Astrocyte (in vitro differentiated cells and primary cell): ENCODE data around the gene THEM5.
"Not testable (repeated sequence)": the region's sequence is repeated elsewhere in the genome, so short reads cannot be mapped to it uniquely, and the experiment has no call there.

Experiments used
- CTCF ChIP-seq: IDR thresholded peaks from 2 replicates; pipeline ENCODE4 v1.5.1; 2011; ENCODE audit warnings: low read depth, mild to moderate bottlenecking, inconsistent platforms, low read length, moderate library complexity; ENCODE audit not compliant: insufficient read depth
- EZH2 ChIP-seq: IDR thresholded peaks from 2 replicates; pipeline ENCODE4 v1.6.1; 2012; ENCODE audit warnings: mild to moderate bottlenecking, low read length, inconsistent platforms; ENCODE audit not compliant: insufficient read depth

GRCh38 chr1:151872776-151873175 is 19.3 kb upstream of the THEM5 start:
- TF ChIP-seq CTCF, EZH2: not testable (repeated sequence)
